Esophagus muscularis mucosa (tissue), 4 donors: ENCODE results near the gene THOP1. TPM values are rescaled to one million over a fixed set of nuclear protein-coding genes. Genes with fewer than 3 reads are reported as not detected.

Experiments used
- DNase-seq: peaks from one replicate; pipeline ENCODE4 v3.0.0-alpha.2; 2017; ENCODE audit errors: extremely low spot score
- H3K27ac ChIP-seq, 4 donors: fragments of 200-600 bp; sonication (generic); replicated peaks in 1 of 4; 1 replicate in 3 of 4; 2 replicates in 1 of 4; pipeline ENCODE4 v1.5.1; 2016 to 2019; ENCODE audit warnings: mild to moderate bottlenecking in 1 of 4
- H3K27me3 ChIP-seq, 4 donors: fragments of 200-600 bp; sonication (generic); one replicate each; pipeline versions ENCODE4 v1.5.1 to v1.6.0; 2016 to 2019
- H3K36me3 ChIP-seq, 4 donors: fragments of 200-600 bp; sonication (generic); one replicate each; pipeline ENCODE4 v1.5.1; 2016 to 2019
- H3K4me1 ChIP-seq, 4 donors: fragments of 200-600 bp; sonication (generic); one replicate each; pipeline ENCODE4 v1.5.1; 2016 to 2019
- H3K4me3 ChIP-seq, 4 donors: fragments of 200-600 bp; sonication (generic); 1 replicate in 2 of 4; 2 replicates in 2 of 4; pipeline ENCODE4 v1.5.1; 2016 to 2019; ENCODE audit warnings: mild to moderate bottlenecking in 4 of 4, moderate library complexity in 1 of 4
- H3K9me3 ChIP-seq, 4 donors: fragments of 200-600 bp; sonication (generic); 1 replicate in 3 of 4; 2 replicates in 1 of 4; pipeline ENCODE4 v1.5.1; 2016 to 2019
- CTCF ChIP-seq, 3 experiments: fragments of 200-600 bp in 2 of 3; fragments of 450-650 bp in 1 of 3; sonication (generic) in 2 of 3; IDR thresholded peaks; one replicate each; pipeline ENCODE4 v1.5.1; 2017 to 2019; ENCODE audit warnings: antibody characterized with exemption in 3 of 3, mild to moderate bottlenecking in 2 of 3, moderate library complexity in 1 of 3
- EP300 ChIP-seq: sonication (generic); formaldehyde crosslinking; IDR thresholded peaks from one replicate; pipeline ENCODE4 v1.6.1; 2017; ENCODE audit warnings: antibody characterized with exemption
- POLR2A ChIP-seq: fragments of 450-650 bp; IDR thresholded peaks from one replicate; pipeline ENCODE4 v1.6.1; 2017; ENCODE audit warnings: antibody characterized with exemption, moderate library complexity, mild to moderate bottlenecking, low read depth
- POLR2AphosphoS5 ChIP-seq, 2 donors: sonication (generic); formaldehyde crosslinking; IDR thresholded peaks; one replicate each; pipeline ENCODE4 v1.6.1; 2017; ENCODE audit warnings: antibody characterized with exemption in 2 of 2
- WGBS: methylation state at CpG from one replicate; pipeline ENCODE4 v1.1.5; 2018; 5-methylcytosine and 5-hydroxymethylcytosine counted together
- intact Hi-C: fragments of 100-400 bp; cut with DNase I; formaldehyde crosslinking; loops from one replicate; pipeline ENCODE4 v1.15.1; 2023
- total RNA-seq, 4 donors: library from RNA; depleted of rRNA; stranded (reverse); fragments of >200 nt; gene quantifications; one replicate each; pipeline versions ENCODE4 v1.1.0 to v1.2.1, GENCODE V29; 2016

The THOP1 gene
- total RNA-seq, 4 donors from 2014 or later, result 22.8 to 65.3 (median 42.4) TPM

GRCh38 chr19:2819540-2820111, 34.3 kb downstream of the THOP1 start, which contains the start of gene ZNF554:
TSS of gene ZNF554 (plus strand) at chr19:2819868. CDS start at chr19:2820072, 204 bp downstream.
- intact Hi-C loops, result loop anchor here (1.0 kb wide), 1 partner anchor 34 kb away; the partner anchor contains the start of gene THOP1
- peak within 1 kb of the TSS; percentile 71 to 78 (median 72) for H3K27ac ChIP-seq
- no peaks in the 10 kb centered on the region for H3K9me3 ChIP-seq
- H3K4me1 ChIP-seq, result peaks cover 3 to 20% (median 18%) of the 10 kb centered on the region in 4 donors
- peaks cover 0 to 18% (median 17%) of the 10 kb centered on the region in 4 donors for H3K36me3 ChIP-seq
- WGBS, result 0% methylated on average over 9 of the region's 64 CpGs
- H3K27me3 ChIP-seq, result no peaks in the 10 kb centered on the region
- peak; percentile 98 for DNase-seq
- TF ChIP-seq POLR2AphosphoS5 (IDR thresholded peaks at IDR 0.05) (peak; percentile 37 to 88), POLR2A (no peak), EP300 (no peak), CTCF (IDR thresholded peaks at IDR 0.05) (peak; percentile 99)
- peak within 1 kb of the TSS; percentile 85 to 97 (median 92) for H3K4me3 ChIP-seq

GRCh38 chr19:2820112-2820702, 34.9 kb downstream of the THOP1 start:
- WGBS, result 4% methylated on average over 21 of the region's 36 CpGs
- DNase-seq, result no peak
- Histone ChIP-seq H3K9me3 (no peaks in the 10 kb centered on the region), H3K27ac (peak overlapping the region; percentile 71 to 78 (median 72)), H3K27me3 (no peaks in the 10 kb centered on the region), H3K4me1 (peaks cover 3 to 20% (median 18%) of the 10 kb centered on the region in 4 donors), H3K4me3 (peak overlapping the region; percentile 85 to 97 (median 92)), H3K36me3 (peaks cover 0 to 19% (median 16%) of the 10 kb centered on the region in 4 donors)
- no peak for TF ChIP-seq POLR2AphosphoS5 (IDR thresholded peaks at IDR 0.05)
- intact Hi-C loops, result loop anchor here (1.0 kb wide), 1 partner anchor 35 kb away; the partner anchor contains the start of gene THOP1

GRCh38 chr19:2822846-2823245, 37.5 kb downstream of the THOP1 start:
- H3K4me3 ChIP-seq, result no peak overlapping the region
- peaks cover 0 to 35% (median 26%) of the 10 kb centered on the region in 4 donors for H3K36me3 ChIP-seq
- intact Hi-C loops, result no loop called here
- DNase-seq, result no peak
- TF ChIP-seq POLR2A (no peak), EP300 (no peak), CTCF (IDR thresholded peaks at IDR 0.05) (no peak), POLR2AphosphoS5 (IDR thresholded peaks at IDR 0.05) (no peak)
- no peaks in the 10 kb centered on the region for H3K27me3 ChIP-seq
- H3K4me1 ChIP-seq, result peaks cover 3 to 20% (median 18%) of the 10 kb centered on the region in 4 donors
- 82% methylated on average over 3 of the region's 5 CpGs for WGBS
- no peaks in the 10 kb centered on the region for H3K9me3 ChIP-seq
- no peak overlapping the region for H3K27ac ChIP-seq

GRCh38 chr19:2823646-2824045, 38.3 kb downstream of the THOP1 start:
- intact Hi-C loops, result no loop called here
- WGBS, result 79% methylated on average over 5 of the region's 9 CpGs
- H3K36me3 ChIP-seq, result peaks cover 0 to 43% (median 33%) of the 10 kb centered on the region in 4 donors

More at GRCh38 chr19:2823646-2824045, 38.3 kb downstream of the THOP1 start:
- no peak overlapping the region for H3K4me3 ChIP-seq
- H3K9me3 ChIP-seq, result no peaks in the 10 kb centered on the region
- H3K4me1 ChIP-seq, result peaks cover 3 to 20% (median 18%) of the 10 kb centered on the region in 4 donors
- TF ChIP-seq POLR2A (no peak), CTCF (IDR thresholded peaks at IDR 0.05) (no peak), POLR2AphosphoS5 (IDR thresholded peaks at IDR 0.05) (no peak)
- H3K27me3 ChIP-seq, result no peaks in the 10 kb centered on the region
- no peak overlapping the region for H3K27ac ChIP-seq
- DNase-seq, result no peak
